Upper lobe of right lung (tissue), 1 donor: ENCODE data around the gene OR8G1. TPM values are rescaled to one million over a fixed set of nuclear protein-coding genes. Genes with fewer than 3 reads are reported as not detected.

Source experiments
- ATAC-seq: fragments of 200-7000 bp; cut with Tn5 transposase; one replicate; pipeline ENCODE4 v1.9.1; 2020; ENCODE audit warnings: mild to moderate bottlenecking, moderate library complexity
- DNase-seq: peaks from one replicate; pipeline ENCODE4 v3.0.0-alpha.2; 2020
- H3K27ac ChIP-seq: fragments of 200-600 bp; one replicate; pipeline ENCODE4 v1.8.0; 2022
- H3K27me3 ChIP-seq: fragments of 200-600 bp; one replicate; pipeline ENCODE4 v1.8.0; 2022; ENCODE audit warnings: mild to moderate bottlenecking
- H3K36me3 ChIP-seq: fragments of 200-600 bp; one replicate; pipeline ENCODE4 v1.8.0; 2022
- H3K4me1 ChIP-seq: fragments of 200-600 bp; one replicate; pipeline ENCODE4 v1.8.0; 2022
- H3K4me3 ChIP-seq: fragments of 200-600 bp; one replicate; pipeline ENCODE4 v1.8.0; 2022; ENCODE audit warnings: mild to moderate bottlenecking
- H3K9me3 ChIP-seq: fragments of 200-600 bp; one replicate; pipeline ENCODE4 v1.8.0; 2022
- intact Hi-C: fragments of 100-400 bp; cut with DNase I; formaldehyde crosslinking; loops from one replicate; pipeline ENCODE4 v1.11.0; 2022
- total RNA-seq: library from RNA; stranded (reverse); fragmentation: NEBNext Ultra II Directional; extraction: Animal tissue kit (Norgen Biotek cat#: 25700); gene quantifications from one replicate; pipeline ENCODE4 v1.2.1, GENCODE V29; 2021
- TF ChIP-seq, protein P1 (sequence below): fragments of 200-600 bp; IDR thresholded peaks from one replicate; pipeline ENCODE4 v1.8.0; 2022; ENCODE audit warnings: antibody characterized with exemption
- donor health status: DM: no; HTN: yes; CAD: no; lungs with severe emphysema.

OR8G1 gene
- total RNA-seq, 1 donor from 2014 or later: not detected

DNA sequence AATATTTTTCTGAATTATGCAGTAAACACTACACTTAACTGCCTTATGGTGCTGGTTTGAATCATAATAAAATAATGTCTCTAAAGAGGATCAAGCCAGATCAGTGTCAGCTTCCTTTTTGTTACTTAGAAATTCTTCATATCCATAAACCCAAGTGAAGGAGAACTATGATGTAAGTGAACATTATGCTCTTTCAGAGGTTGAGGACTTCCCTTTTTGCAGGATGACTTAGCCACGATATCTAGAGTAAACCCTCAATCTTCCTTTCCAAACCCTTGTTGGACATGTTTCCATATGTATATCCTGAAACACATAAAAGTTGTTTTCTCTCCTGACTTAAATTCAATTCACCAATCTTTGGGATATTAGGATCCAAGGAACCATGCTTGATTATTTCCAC, 53.8 kb downstream of the OR8G1 start:
- DNase-seq: no peak
- peak; percentile 59 for ATAC-seq
- TF ChIP-seq, protein P1, sequence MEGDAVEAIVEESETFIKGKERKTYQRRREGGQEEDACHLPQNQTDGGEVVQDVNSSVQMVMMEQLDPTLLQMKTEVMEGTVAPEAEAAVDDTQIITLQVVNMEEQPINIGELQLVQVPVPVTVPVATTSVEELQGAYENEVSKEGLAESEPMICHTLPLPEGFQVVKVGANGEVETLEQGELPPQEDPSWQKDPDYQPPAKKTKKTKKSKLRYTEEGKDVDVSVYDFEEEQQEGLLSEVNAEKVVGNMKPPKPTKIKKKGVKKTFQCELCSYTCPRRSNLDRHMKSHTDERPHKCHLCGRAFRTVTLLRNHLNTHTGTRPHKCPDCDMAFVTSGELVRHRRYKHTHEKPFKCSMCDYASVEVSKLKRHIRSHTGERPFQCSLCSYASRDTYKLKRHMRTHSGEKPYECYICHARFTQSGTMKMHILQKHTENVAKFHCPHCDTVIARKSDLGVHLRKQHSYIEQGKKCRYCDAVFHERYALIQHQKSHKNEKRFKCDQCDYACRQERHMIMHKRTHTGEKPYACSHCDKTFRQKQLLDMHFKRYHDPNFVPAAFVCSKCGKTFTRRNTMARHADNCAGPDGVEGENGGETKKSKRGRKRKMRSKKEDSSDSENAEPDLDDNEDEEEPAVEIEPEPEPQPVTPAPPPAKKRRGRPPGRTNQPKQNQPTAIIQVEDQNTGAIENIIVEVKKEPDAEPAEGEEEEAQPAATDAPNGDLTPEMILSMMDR: no peak

DNA sequence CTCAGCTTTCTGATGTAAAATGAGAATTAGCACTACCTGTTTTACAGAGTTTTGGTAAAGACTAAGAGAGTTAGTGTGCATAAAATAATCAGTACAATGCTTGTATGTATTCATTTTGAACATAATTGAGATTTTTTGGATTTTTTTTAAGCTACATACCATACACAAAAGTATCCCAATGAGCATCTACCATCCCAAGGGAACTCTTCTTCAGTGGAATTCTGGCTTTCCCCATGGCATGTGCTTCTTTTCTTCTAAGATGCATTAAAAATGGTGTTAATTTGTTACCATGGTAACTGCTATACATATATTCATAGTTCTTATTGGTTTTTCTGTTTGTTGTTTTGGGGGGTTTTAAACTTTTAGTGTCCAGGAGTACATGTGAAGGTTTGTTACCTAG, 55.1 kb downstream of the OR8G1 start:
- H3K4me1 ChIP-seq: no peaks in the 10 kb centered on the region
- ATAC-seq (no peak), DNase-seq (no peak)
- intact Hi-C loops: no loop called here
- no peaks in the 10 kb centered on the region for H3K36me3 ChIP-seq
- no peak overlapping the region for H3K4me3 ChIP-seq
- TF ChIP-seq, protein P1: no peak
- H3K27ac ChIP-seq: no peak overlapping the region
- no peaks in the 10 kb centered on the region for H3K9me3 ChIP-seq
- no peaks in the 10 kb centered on the region for H3K27me3 ChIP-seq

More for the DNA sequence above, 53.8 kb downstream of the OR8G1 start:
- H3K27ac ChIP-seq: no peak overlapping the region
- H3K9me3 ChIP-seq: peaks cover 4% of the 10 kb centered on the region
- intact Hi-C loops: no loop called here
- no peak overlapping the region for H3K4me3 ChIP-seq
- H3K27me3 ChIP-seq: no peaks in the 10 kb centered on the region
- no peaks in the 10 kb centered on the region for H3K4me1 ChIP-seq
- H3K36me3 ChIP-seq: no peaks in the 10 kb centered on the region

DNA sequence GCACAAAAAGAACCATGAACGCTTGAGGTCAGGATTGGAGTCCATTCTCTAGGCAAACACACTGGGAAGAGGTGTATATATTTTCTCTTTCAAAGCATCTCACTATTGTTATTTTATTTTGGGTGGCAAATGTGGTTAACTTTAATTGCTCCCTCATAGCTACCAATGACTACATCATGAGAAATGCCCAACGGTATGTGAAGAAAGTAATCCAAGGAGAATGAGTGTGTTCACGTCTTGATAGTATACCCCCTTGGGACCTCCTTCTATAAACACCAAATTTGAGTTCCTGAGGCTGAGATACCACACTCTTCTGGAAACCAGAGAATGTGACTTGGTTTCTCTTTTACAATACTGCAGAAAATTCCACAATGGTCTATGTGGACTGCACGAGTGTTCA, 57.0 kb downstream of the OR8G1 start:
- ATAC-seq: no peak
- intact Hi-C loops: no loop called here
- no peak for DNase-seq

DNA sequence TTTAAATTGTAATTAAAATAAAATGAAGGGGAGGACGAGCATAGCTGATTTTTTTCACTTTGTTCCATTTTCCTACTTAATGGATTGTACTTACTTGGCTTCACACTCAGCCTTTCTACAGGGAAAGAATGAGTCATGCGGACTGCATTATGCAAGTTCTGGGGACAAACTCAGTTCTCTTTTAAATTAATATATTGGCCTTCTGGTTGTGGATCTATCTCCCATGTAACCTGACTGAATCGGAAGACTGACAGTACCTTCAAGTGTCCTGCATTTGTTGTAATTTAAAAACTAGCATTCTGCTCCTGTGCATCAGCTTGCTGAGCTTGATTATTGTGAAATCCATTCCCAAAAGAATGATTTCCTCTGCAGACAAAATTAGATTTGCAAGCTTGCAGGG, 60.7 kb downstream of the OR8G1 start:
- peak; percentile 28 for ATAC-seq
- Histone ChIP-seq H3K4me1 (no peaks in the 10 kb centered on the region), H3K4me3 (no peak overlapping the region), H3K27ac (no peak overlapping the region), H3K9me3 (no peaks in the 10 kb centered on the region), H3K27me3 (no peaks in the 10 kb centered on the region), H3K36me3 (no peaks in the 10 kb centered on the region)
- DNase-seq: no peak
- TF ChIP-seq, protein P1: no peak
- intact Hi-C loops: no loop called here

More for the DNA sequence above, 57.0 kb downstream of the OR8G1 start:
- no peak overlapping the region for H3K27ac ChIP-seq
- H3K27me3 ChIP-seq: no peaks in the 10 kb centered on the region
- H3K4me1 ChIP-seq: no peaks in the 10 kb centered on the region
- no peak overlapping the region for H3K4me3 ChIP-seq
- no peaks in the 10 kb centered on the region for H3K9me3 ChIP-seq
- TF ChIP-seq, protein P1: no peak
- no peaks in the 10 kb centered on the region for H3K36me3 ChIP-seq

DNA sequence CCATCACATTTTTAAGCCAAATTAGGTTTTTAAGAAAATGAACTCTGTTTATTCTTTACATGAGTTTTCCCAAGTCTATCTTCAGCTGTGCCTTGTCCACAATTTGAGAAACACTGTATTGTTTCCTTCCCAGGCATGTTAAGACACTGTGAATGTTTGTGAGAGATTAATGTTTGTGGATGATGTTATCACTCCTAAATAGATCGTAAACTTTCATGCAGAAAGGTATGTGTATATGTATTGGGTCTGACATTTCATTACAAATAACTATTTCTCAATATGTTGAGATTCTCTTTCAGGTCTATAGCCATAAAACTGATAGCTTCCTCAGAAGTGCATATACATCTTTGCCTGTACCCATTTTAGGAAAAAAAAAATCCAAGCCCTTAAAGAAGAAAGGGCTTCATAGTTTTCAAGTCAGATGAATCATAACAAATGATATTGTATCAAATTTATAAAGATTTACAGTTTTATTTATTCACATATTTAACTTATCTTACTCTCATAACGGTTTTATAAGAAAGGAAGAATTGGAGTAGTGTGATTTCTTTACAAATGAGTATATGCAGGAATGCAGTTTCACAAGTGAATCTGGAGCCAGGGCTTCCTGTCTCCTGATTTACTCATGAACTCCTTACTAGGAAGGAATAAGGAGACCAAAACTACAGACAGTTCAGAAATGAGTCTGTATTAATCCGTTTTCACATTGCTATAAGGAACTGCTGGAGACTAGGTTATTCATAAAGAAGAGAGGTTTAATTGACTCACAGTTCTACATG, 61.6 kb downstream of the OR8G1 start:
- H3K27me3 ChIP-seq: no peaks in the 10 kb centered on the region
- ATAC-seq: no peak
- H3K36me3 ChIP-seq: no peaks in the 10 kb centered on the region
- DNase-seq: no peak
- TF ChIP-seq, protein P1: no peak
- intact Hi-C loops: no loop called here
- H3K4me1 ChIP-seq: no peaks in the 10 kb centered on the region
- H3K4me3 ChIP-seq: no peak overlapping the region
- H3K9me3 ChIP-seq: no peaks in the 10 kb centered on the region
- H3K27ac ChIP-seq: no peak overlapping the region

Other genes starting within 250 kb of the OR8G1 start
- gene OR10G6, start 245.9 kb upstream of the OR8G1 start, total RNA-seq: not detected
- gene OR10G4, start 228.1 kb upstream of the OR8G1 start, total RNA-seq: not detected
- not detected for gene OR10G9, start 218.1 kb upstream of the OR8G1 start, total RNA-seq
- not detected for gene OR10G8, start 214.3 kb upstream of the OR8G1 start, total RNA-seq
- not detected for gene OR10G7, start 199.8 kb upstream of the OR8G1 start, total RNA-seq
- gene VWA5A, start 125.6 kb upstream of the OR8G1 start, total RNA-seq: 42.0 TPM
- gene OR10D3, start 57.8 kb upstream of the OR8G1 start, total RNA-seq: not detected
- 0.58 TPM for gene OR8G5, start 15.3 kb downstream of the OR8G1 start, total RNA-seq
- gene OR8D1, start 72.9 kb downstream of the OR8G1 start, total RNA-seq: not detected
- gene OR8D2, start 79.1 kb downstream of the OR8G1 start, total RNA-seq: not detected
- not detected for gene OR8B2, start 143.4 kb downstream of the OR8G1 start, total RNA-seq
- gene OR8B3, start 157.9 kb downstream of the OR8G1 start, total RNA-seq: not detected
- not detected for gene OR8B4, start 183.8 kb downstream of the OR8G1 start, total RNA-seq
- gene OR8B8, start 204.6 kb downstream of the OR8G1 start, total RNA-seq: not detected